K562 (cell line): ENCODE data around the gene PAX8. TPM values are rescaled to one million over a fixed set of nuclear protein-coding genes. Genes with fewer than 3 reads are reported as not detected.

Experiments
- CBX3 ChIP-seq, 2 experiments: IDR thresholded peaks; 1 replicate in 1 of 2; 2 replicates in 1 of 2; pipeline ENCODE4 v1.6.1; 2012; ENCODE audit warnings: inconsistent platforms in 2 of 2, low read length in 2 of 2, borderline replicate concordance in 1 of 2, control low read depth in 1 of 2
- CEBPG ChIP-seq, 3 experiments: fragments of 200-800 bp in 1 of 3; sonication (Bioruptor generic) in 1 of 3; sonication (generic) in 1 of 3; formaldehyde crosslinking in 1 of 3; IDR thresholded peaks in 2 of 3; conservative IDR thresholded peaks in 1 of 3; 2 replicates each; pipeline versions ENCODE4 v1.6.1 to v1.8.0; 2016 to 2022; ENCODE audit warnings: missing compliant biosample characterization in 2 of 3, missing genetic modification characterization in 2 of 3, mild to moderate bottlenecking in 1 of 3, missing genetic modification reagents in 1 of 3
- DACH1 ChIP-seq: fragments of 450-650 bp; IDR thresholded peaks from 2 replicates; pipeline ENCODE4 v1.6.1; 2018; ENCODE audit not compliant: partially characterized antibody
- NFXL1 ChIP-seq: fragments of 450-650 bp; formaldehyde crosslinking; IDR thresholded peaks from 2 replicates; pipeline ENCODE4 v1.4.0; 2021; ENCODE audit warnings: mild to moderate bottlenecking
- PYGO2 ChIP-seq: fragments of 450-650 bp; IDR thresholded peaks from 2 replicates; pipeline ENCODE4 v1.6.1; 2016; ENCODE audit warnings: mild to moderate bottlenecking, missing genetic modification characterization, moderate library complexity, missing compliant biosample characterization
- ZNF699 ChIP-seq: fragments of 250-450 bp; sonication (Bioruptor Pico); IDR thresholded peaks from 2 replicates; pipeline ENCODE4 v1.8.0; 2021; ENCODE audit warnings: mild to moderate bottlenecking, moderate library complexity; ENCODE audit not compliant: insufficient replicate concordance
- polyA plus RNA-seq, 8 experiments: library from polyadenylated mRNA; depleted of rRNA in 4 of 8; stranded (reverse) in 5 of 8; unstranded in 3 of 8; fragments of >200 nt; fragmentation: Nextera tagmentation in 2 of 8; fragmentation: Illumina TruSeq in 1 of 8; extraction: Ambion mirVana in 2 of 8; extraction: Trizol in 1 of 8; gene quantifications; 2 replicates each; pipeline versions ENCODE4 v1.2.1 to v1.2.3, GENCODE V29; 2011 to 2014; ENCODE audit warnings: inconsistent platforms in 1 of 8, missing spikeins in 1 of 8
- total RNA-seq, 7 experiments: library from RNA; depleted of rRNA in 6 of 7; stranded (reverse); fragments of >200 nt in 6 of 7; fragmentation: Illumina TruSeq in 2 of 7; extraction: Trizol in 2 of 7; gene quantifications; 2 replicates each; pipeline versions ENCODE4 v1.2.1 to v1.2.3, GENCODE V29; 2011 to 2021; ENCODE audit warnings: low replicate concordance in 1 of 7
- TF ChIP-seq, protein P1 (sequence below): fragments of 450-650 bp; IDR thresholded peaks from one replicate; pipeline ENCODE4 v1.6.1; 2018; ENCODE audit warnings: mild to moderate bottlenecking, moderate library complexity; ENCODE audit not compliant: partially characterized antibody
- TF ChIP-seq, protein P2 (sequence below): fragments of 250-450 bp; sonication (Bioruptor Pico); IDR thresholded peaks from 2 replicates; pipeline ENCODE4 v1.5.0; 2022; ENCODE audit warnings: mild to moderate bottlenecking
- TF ChIP-seq, protein P3 (sequence below): fragments of 450-650 bp; conservative IDR thresholded peaks from 2 replicates; pipeline ENCODE4 v1.6.1; 2016; ENCODE audit warnings: missing genetic modification characterization, low read depth, mild to moderate bottlenecking, control low read depth, missing compliant biosample characterization
- TF ChIP-seq, protein P4 (sequence below), 2 experiments: IDR thresholded peaks; 2 replicates each; pipeline ENCODE4 v1.6.1; 2012; ENCODE audit warnings: improper control_type of control experiment in 2 of 2, low read depth in 2 of 2, low read length in 2 of 2, borderline replicate concordance in 1 of 2
- TF ChIP-seq, protein P5 (sequence below): sonication (generic); formaldehyde crosslinking; IDR thresholded peaks from 2 replicates; pipeline ENCODE4 v1.4.0; 2020; ENCODE audit warnings: mild to moderate bottlenecking, missing genetic modification reagents
- TF ChIP-seq, protein P6 (sequence below): sonication (generic); formaldehyde crosslinking; IDR thresholded peaks from 2 replicates; pipeline ENCODE4 v1.8.1; 2023; ENCODE audit warnings: mild to moderate bottlenecking, missing genetic modification reagents

The PAX8 gene
- total and polyA plus RNA-seq, 9 of the 15 experiments (the other 6 are each of a cell fraction or from before 2014, with no cell fraction given) = 0.13 to 2.1 (median 0.51) TPM

DNA sequence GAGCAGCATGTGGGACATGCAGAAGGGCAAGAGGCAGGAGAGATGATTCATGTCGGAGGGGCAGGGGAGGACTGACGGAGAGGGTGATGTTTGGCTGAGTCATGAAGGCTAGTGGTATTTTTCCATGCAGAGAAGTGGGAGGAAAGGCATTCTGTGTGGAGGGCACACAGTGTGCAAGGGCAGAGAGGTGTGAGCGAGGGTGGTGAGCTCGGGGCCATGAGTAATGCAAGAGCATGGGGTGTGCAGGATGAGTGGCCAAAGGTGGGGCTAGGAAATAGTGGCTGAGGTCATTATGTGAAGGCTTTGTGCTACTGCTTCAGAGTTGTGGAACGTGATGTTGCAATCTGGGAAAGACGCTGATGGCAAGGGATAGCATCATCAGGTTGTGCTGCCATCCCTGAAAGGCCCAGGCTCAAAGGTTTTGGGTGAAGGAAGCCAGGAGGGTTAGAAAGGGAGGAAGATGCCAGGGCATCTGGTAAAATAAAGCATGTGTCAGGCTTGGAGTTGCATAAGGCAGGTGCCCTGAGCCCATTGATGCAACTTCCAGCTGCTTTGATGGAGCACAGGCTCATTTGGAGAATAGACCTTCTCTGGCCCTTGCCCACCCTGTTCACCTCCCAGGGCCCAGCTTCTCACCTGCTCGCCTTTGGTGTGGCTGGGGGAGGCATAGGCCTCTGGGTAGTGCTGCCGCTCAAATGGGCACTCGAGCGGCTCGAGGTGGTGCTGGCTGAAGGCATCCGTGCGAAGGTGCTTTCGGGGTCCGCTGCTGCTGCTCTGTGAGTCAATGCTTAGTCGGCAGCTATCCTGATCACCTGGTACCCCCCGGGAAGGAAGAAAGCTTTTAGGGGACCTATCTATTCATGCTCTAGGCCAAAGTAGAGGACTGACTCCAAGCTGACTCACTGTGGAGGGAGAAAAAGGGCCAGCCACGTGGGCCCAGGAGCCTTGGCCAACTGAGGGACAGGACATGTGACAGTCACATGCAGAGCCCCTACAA lies 37.5 kb downstream of the PAX8 start (continued):
- TF ChIP-seq, protein P1, sequence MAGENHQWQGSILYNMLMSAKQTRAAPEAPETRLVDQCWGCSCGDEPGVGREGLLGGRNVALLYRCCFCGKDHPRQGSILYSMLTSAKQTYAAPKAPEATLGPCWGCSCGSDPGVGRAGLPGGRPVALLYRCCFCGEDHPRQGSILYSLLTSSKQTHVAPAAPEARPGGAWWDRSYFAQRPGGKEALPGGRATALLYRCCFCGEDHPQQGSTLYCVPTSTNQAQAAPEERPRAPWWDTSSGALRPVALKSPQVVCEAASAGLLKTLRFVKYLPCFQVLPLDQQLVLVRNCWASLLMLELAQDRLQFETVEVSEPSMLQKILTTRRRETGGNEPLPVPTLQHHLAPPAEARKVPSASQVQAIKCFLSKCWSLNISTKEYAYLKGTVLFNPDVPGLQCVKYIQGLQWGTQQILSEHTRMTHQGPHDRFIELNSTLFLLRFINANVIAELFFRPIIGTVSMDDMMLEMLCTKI = no peak
- TF ChIP-seq, protein P2, sequence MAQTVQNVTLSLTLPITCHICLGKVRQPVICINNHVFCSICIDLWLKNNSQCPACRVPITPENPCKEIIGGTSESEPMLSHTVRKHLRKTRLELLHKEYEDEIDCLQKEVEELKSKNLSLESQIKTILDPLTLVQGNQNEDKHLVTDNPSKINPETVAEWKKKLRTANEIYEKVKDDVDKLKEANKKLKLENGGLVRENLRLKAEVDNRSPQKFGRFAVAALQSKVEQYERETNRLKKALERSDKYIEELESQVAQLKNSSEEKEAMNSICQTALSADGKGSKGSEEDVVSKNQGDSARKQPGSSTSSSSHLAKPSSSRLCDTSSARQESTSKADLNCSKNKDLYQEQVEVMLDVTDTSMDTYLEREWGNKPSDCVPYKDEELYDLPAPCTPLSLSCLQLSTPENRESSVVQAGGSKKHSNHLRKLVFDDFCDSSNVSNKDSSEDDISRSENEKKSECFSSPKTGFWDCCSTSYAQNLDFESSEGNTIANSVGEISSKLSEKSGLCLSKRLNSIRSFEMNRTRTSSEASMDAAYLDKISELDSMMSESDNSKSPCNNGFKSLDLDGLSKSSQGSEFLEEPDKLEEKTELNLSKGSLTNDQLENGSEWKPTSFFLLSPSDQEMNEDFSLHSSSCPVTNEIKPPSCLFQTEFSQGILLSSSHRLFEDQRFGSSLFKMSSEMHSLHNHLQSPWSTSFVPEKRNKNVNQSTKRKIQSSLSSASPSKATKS = no peak
- TF ChIP-seq DACH1 (no peak), NFXL1 (CRISPR knock-in tag) (no peak), PYGO2 (tag) (no peak), ZNF699 (no peak), CBX3 (IDR thresholded peaks at IDR 0.05; ENCODE audit: borderline replicate concordance in 1 of 2, low read length in 2 of 2) (peak in 1 of 2 experiments; percentile 8; a peak in 1 of 3 replicates), CEBPG (CRISPR knock-in tag; IDR thresholded peaks at IDR 0.05) (no peak), CEBPG (tag; conservative IDR thresholded peaks at IDR 0.05 in 1 of 2, IDR thresholded peaks at IDR 0.05 in 1 of 2) (peak; percentile 79 to 87)
- TF ChIP-seq, protein P3, sequence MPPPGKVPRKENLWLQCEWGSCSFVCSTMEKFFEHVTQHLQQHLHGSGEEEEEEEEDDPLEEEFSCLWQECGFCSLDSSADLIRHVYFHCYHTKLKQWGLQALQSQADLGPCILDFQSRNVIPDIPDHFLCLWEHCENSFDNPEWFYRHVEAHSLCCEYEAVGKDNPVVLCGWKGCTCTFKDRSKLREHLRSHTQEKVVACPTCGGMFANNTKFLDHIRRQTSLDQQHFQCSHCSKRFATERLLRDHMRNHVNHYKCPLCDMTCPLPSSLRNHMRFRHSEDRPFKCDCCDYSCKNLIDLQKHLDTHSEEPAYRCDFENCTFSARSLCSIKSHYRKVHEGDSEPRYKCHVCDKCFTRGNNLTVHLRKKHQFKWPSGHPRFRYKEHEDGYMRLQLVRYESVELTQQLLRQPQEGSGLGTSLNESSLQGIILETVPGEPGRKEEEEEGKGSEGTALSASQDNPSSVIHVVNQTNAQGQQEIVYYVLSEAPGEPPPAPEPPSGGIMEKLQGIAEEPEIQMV = no peak
- TF ChIP-seq, protein P4, sequence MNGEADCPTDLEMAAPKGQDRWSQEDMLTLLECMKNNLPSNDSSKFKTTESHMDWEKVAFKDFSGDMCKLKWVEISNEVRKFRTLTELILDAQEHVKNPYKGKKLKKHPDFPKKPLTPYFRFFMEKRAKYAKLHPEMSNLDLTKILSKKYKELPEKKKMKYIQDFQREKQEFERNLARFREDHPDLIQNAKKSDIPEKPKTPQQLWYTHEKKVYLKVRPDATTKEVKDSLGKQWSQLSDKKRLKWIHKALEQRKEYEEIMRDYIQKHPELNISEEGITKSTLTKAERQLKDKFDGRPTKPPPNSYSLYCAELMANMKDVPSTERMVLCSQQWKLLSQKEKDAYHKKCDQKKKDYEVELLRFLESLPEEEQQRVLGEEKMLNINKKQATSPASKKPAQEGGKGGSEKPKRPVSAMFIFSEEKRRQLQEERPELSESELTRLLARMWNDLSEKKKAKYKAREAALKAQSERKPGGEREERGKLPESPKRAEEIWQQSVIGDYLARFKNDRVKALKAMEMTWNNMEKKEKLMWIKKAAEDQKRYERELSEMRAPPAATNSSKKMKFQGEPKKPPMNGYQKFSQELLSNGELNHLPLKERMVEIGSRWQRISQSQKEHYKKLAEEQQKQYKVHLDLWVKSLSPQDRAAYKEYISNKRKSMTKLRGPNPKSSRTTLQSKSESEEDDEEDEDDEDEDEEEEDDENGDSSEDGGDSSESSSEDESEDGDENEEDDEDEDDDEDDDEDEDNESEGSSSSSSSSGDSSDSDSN (IDR thresholded peaks at IDR 0.05; ENCODE audit: borderline replicate concordance in 1 of 2, low read depth in 2 of 2, low read length in 2 of 2) = no peak
- TF ChIP-seq, protein P5, sequence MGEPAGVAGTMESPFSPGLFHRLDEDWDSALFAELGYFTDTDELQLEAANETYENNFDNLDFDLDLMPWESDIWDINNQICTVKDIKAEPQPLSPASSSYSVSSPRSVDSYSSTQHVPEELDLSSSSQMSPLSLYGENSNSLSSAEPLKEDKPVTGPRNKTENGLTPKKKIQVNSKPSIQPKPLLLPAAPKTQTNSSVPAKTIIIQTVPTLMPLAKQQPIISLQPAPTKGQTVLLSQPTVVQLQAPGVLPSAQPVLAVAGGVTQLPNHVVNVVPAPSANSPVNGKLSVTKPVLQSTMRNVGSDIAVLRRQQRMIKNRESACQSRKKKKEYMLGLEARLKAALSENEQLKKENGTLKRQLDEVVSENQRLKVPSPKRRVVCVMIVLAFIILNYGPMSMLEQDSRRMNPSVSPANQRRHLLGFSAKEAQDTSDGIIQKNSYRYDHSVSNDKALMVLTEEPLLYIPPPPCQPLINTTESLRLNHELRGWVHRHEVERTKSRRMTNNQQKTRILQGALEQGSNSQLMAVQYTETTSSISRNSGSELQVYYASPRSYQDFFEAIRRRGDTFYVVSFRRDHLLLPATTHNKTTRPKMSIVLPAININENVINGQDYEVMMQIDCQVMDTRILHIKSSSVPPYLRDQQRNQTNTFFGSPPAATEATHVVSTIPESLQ (CRISPR knock-in tag) = no peak
- TF ChIP-seq, protein P6, sequence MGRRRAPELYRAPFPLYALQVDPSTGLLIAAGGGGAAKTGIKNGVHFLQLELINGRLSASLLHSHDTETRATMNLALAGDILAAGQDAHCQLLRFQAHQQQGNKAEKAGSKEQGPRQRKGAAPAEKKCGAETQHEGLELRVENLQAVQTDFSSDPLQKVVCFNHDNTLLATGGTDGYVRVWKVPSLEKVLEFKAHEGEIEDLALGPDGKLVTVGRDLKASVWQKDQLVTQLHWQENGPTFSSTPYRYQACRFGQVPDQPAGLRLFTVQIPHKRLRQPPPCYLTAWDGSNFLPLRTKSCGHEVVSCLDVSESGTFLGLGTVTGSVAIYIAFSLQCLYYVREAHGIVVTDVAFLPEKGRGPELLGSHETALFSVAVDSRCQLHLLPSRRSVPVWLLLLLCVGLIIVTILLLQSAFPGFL (CRISPR knock-in tag) = no peak
